Parathyroid adenoma (tissue), 2 donors: ENCODE data around the gene ARHGAP26.

Experiments used
- H2AFZ ChIP-seq: fragments of 300-600 bp; sonication (generic); one replicate; pipeline ENCODE4 v1.7.0; 2017; ENCODE audit warnings: antibody characterized with exemption, mild to moderate bottlenecking
- H3K27ac ChIP-seq: fragments of 300-600 bp; sonication (generic); one replicate; pipeline ENCODE4 v1.7.0; 2017
- H3K27me3 ChIP-seq: fragments of 300-600 bp; sonication (generic); one replicate; pipeline ENCODE4 v1.7.0; 2017; ENCODE audit warnings: low read length; ENCODE audit not compliant: control insufficient read depth, insufficient read depth
- H3K36me3 ChIP-seq: fragments of 300-600 bp; sonication (generic); one replicate; pipeline ENCODE4 v1.7.0; 2017; ENCODE audit warnings: low read length; ENCODE audit not compliant: control insufficient read depth, insufficient read depth
- H3K4me1 ChIP-seq: fragments of 300-600 bp; sonication (generic); one replicate; pipeline ENCODE4 v1.7.0; 2017; ENCODE audit warnings: control low read depth
- H3K4me2 ChIP-seq: fragments of 300-600 bp; sonication (generic); one replicate; pipeline ENCODE4 v1.7.0; 2017; ENCODE audit warnings: low read length
- H3K4me3 ChIP-seq: fragments of 300-600 bp; sonication (generic); one replicate; pipeline ENCODE4 v1.7.0; 2017; ENCODE audit warnings: low read depth, low read length
- H3K79me2 ChIP-seq: fragments of 300-600 bp; sonication (generic); one replicate; pipeline ENCODE4 v1.7.0; 2017; ENCODE audit warnings: control low read depth
- H3K9ac ChIP-seq: fragments of 300-600 bp; sonication (generic); one replicate; pipeline ENCODE4 v1.7.0; 2017; ENCODE audit warnings: mild to moderate bottlenecking
- H3K9me3 ChIP-seq: fragments of 300-600 bp; sonication (generic); one replicate; pipeline ENCODE4 v1.7.0; 2017; ENCODE audit warnings: low read length; ENCODE audit not compliant: control insufficient read depth
- CTCF ChIP-seq: fragments of 300-600 bp; sonication (generic); IDR thresholded peaks from one replicate; pipeline ENCODE4 v1.7.0; 2017; ENCODE audit warnings: antibody characterized with exemption, mild to moderate bottlenecking
- donor health status: primary hyperparathyroidism.

ARHGAP26 gene

GRCh38 chr5:143213231-143213850 is 443.2 kb downstream of the ARHGAP26 start:
- no peak for TF ChIP-seq CTCF
- no peak overlapping the region for H3K9ac ChIP-seq
- H3K79me2 ChIP-seq, result no peaks in the 10 kb centered on the region
- no peaks in the 10 kb centered on the region for H3K4me1 ChIP-seq
- H3K36me3 ChIP-seq, result no peaks in the 10 kb centered on the region
- no peaks in the 10 kb centered on the region for H3K9me3 ChIP-seq
- H3K27ac ChIP-seq, result no peak overlapping the region
- H2AFZ ChIP-seq, result no peak overlapping the region
- no peak overlapping the region for H3K4me3 ChIP-seq
- no peak overlapping the region for H3K4me2 ChIP-seq
- no peaks in the 10 kb centered on the region for H3K27me3 ChIP-seq

GRCh38 chr5:143213851-143214363 is 443.7 kb downstream of the ARHGAP26 start:
- TF ChIP-seq CTCF, result no peak

GRCh38 chr5:143214458-143214857 is 444.3 kb downstream of the ARHGAP26 start:
- Histone ChIP-seq H3K4me3 (no peak overlapping the region), H3K27me3 (no peaks in the 10 kb centered on the region), H3K9me3 (no peaks in the 10 kb centered on the region), H2AFZ (no peak overlapping the region), H3K9ac (no peak overlapping the region), H3K4me2 (no peak overlapping the region), H3K36me3 (no peaks in the 10 kb centered on the region), H3K79me2 (no peaks in the 10 kb centered on the region), H3K27ac (no peak overlapping the region), H3K4me1 (no peaks in the 10 kb centered on the region)
- no peak for TF ChIP-seq CTCF

More at GRCh38 chr5:143213851-143214363, 443.7 kb downstream of the ARHGAP26 start:
- Histone ChIP-seq H3K36me3 (no peaks in the 10 kb centered on the region), H3K9me3 (no peaks in the 10 kb centered on the region), H3K27ac (no peak overlapping the region), H3K4me1 (no peaks in the 10 kb centered on the region), H2AFZ (no peak overlapping the region), H3K4me2 (no peak overlapping the region), H3K4me3 (no peak overlapping the region), H3K79me2 (no peaks in the 10 kb centered on the region), H3K9ac (no peak overlapping the region), H3K27me3 (no peaks in the 10 kb centered on the region)

- TF ChIP-seq CTCF, result no peak
- Histone ChIP-seq H3K4me1 (no peaks in the 10 kb centered on the region), H3K27me3 (no peaks in the 10 kb centered on the region), H3K36me3 (no peaks in the 10 kb centered on the region), H3K27ac (no peak overlapping the region), H3K9me3 (no peaks in the 10 kb centered on the region), H3K79me2 (no peaks in the 10 kb centered on the region), H3K4me2 (no peak overlapping the region), H3K9ac (no peak overlapping the region), H2AFZ (no peak overlapping the region), H3K4me3 (no peak overlapping the region)
Measured at GRCh38 chr5:143214890-143215289, 444.7 kb downstream of the ARHGAP26 start.

GRCh38 chr5:143215690-143216089 is 445.5 kb downstream of the ARHGAP26 start:
- Histone ChIP-seq H3K9ac (no peak overlapping the region), H3K9me3 (no peaks in the 10 kb centered on the region), H2AFZ (no peak overlapping the region), H3K27ac (no peak overlapping the region), H3K4me1 (no peaks in the 10 kb centered on the region), H3K4me2 (no peak overlapping the region), H3K79me2 (no peaks in the 10 kb centered on the region), H3K27me3 (no peaks in the 10 kb centered on the region), H3K4me3 (no peak overlapping the region), H3K36me3 (no peaks in the 10 kb centered on the region)
- TF ChIP-seq CTCF, result no peak
